PC-3 (cell line): ENCODE measurements around the gene DDX52. TPM values are rescaled to one million over a fixed set of nuclear protein-coding genes. Genes with fewer than 3 reads are reported as not detected.

Experiments
- ATAC-seq: fragments of 200-7000 bp; cut with Tn5 transposase; 2 replicates; pipeline ENCODE4 v1.9.1; 2020; ENCODE audit warnings: mild to moderate bottlenecking, moderate library complexity
- BruUV-seq: library from RNA; stranded (reverse); fragments of 400-500 nt; replicated peaks from 2 replicates; lab custom pipeline; 2021; lab: Mats Ljungman, UMichigan
- CTCF ChIA-PET: fragments of 300-600 bp; sonication (Branson Sonifier 250); formaldehyde crosslinking; loops from one replicate; lab custom pipeline; 2022; ENCODE audit warnings: antibody characterized with exemption; lab: Charles Lee
- POLR2A ChIA-PET: fragments of 300-600 bp; sonication (Branson Sonifier 250); formaldehyde crosslinking; loops from one replicate; lab custom pipeline; 2022; ENCODE audit warnings: antibody characterized with exemption; ENCODE audit not compliant: unreplicated experiment; lab: Charles Lee
- DNase-seq: peaks from one replicate; pipeline ENCODE4 v3.0.0-alpha.2; 2015
- H2AFZ ChIP-seq: fragments of 300-600 bp; sonication (generic); 2 replicates; pipeline ENCODE4 v1.6.0; 2016; ENCODE audit warnings: antibody characterized with exemption, low read length
- H3F3A ChIP-seq: fragments of 300-600 bp; sonication (generic); one replicate; pipeline ENCODE4 v1.6.0; 2017; ENCODE audit warnings: antibody characterized with exemption, low read length, control low read depth, mild to moderate bottlenecking; ENCODE audit not compliant: unreplicated experiment
- H3K27ac ChIP-seq: fragments of 300-600 bp; sonication (generic); 2 replicates; pipeline ENCODE4 v1.5.1; 2016; ENCODE audit warnings: mild to moderate bottlenecking, low read length
- H3K27me3 ChIP-seq: fragments of 300-600 bp; sonication (generic); 2 replicates; pipeline ENCODE4 v1.6.1; 2016; ENCODE audit warnings: low read length, mixed read lengths
- H3K36me3 ChIP-seq: fragments of 300-600 bp; sonication (generic); 2 replicates; pipeline ENCODE4 v1.6.1; 2016; ENCODE audit warnings: low read depth, mixed run types, low read length, mixed read lengths
- H3K4me1 ChIP-seq: fragments of 300-600 bp; sonication (generic); 2 replicates; pipeline ENCODE4 v1.5.1; 2016; ENCODE audit warnings: low read length; ENCODE audit not compliant: insufficient read depth
- H3K4me2 ChIP-seq: fragments of 300-600 bp; sonication (generic); 2 replicates; pipeline ENCODE4 v1.6.0; 2016; ENCODE audit warnings: low read length
- H3K4me3 ChIP-seq: fragments of 300-600 bp; sonication (generic); 2 replicates; pipeline ENCODE4 v1.5.1; 2016; ENCODE audit warnings: mild to moderate bottlenecking, low read length, mixed read lengths
- H3K79me2 ChIP-seq: fragments of 300-600 bp; sonication (generic); 2 replicates; pipeline ENCODE4 v1.6.1; 2017; ENCODE audit warnings: low read length, mixed read lengths
- H3K9ac ChIP-seq: fragments of 300-600 bp; sonication (generic); 2 replicates; pipeline ENCODE4 v1.6.0; 2016; ENCODE audit warnings: mild to moderate bottlenecking, low read length
- H3K9me2 ChIP-seq: fragments of 300-600 bp; sonication (generic); replicated peaks from 2 replicates; pipeline ENCODE4 v1.6.1; 2016; ENCODE audit warnings: mixed run types, low read length, mixed read lengths
- H3K9me3 ChIP-seq: fragments of 300-600 bp; sonication (generic); 2 replicates; pipeline ENCODE4 v1.6.1; 2016; ENCODE audit warnings: low read length, mixed read lengths
- H4K20me1 ChIP-seq: fragments of 300-600 bp; sonication (generic); 2 replicates; pipeline ENCODE4 v1.6.1; 2016; ENCODE audit warnings: low read length, mixed read lengths
- CTCF ChIP-seq: fragments of 300-600 bp; sonication (generic); conservative IDR thresholded peaks from 2 replicates; pipeline ENCODE4 v1.5.1; 2017; ENCODE audit warnings: antibody characterized with exemption, low read depth, mild to moderate bottlenecking, low read length
- EZH2 ChIP-seq: fragments of 300-600 bp; sonication (generic); IDR thresholded peaks from one replicate; pipeline ENCODE4 v1.6.1; 2017; ENCODE audit warnings: antibody characterized with exemption, mild to moderate bottlenecking, low read length; ENCODE audit not compliant: unreplicated experiment
- EZH2phosphoT487 ChIP-seq: fragments of 300-600 bp; sonication (generic); IDR thresholded peaks from 2 replicates; pipeline ENCODE4 v1.6.1; 2018; ENCODE audit warnings: mild to moderate bottlenecking, antibody characterized with exemption, low read length, borderline replicate concordance
- intact Hi-C: fragments of 100-400 bp; cut with micrococcal nuclease; formaldehyde crosslinking; loops from 2 replicates; pipeline ENCODE4 v1.9.0; 2023
- total RNA-seq: library from RNA; depleted of rRNA; stranded (reverse); fragments of >200 nt; gene quantifications from 2 replicates; pipeline ENCODE4 v1.2.3, GENCODE V29; 2014

The DDX52 gene
- total RNA-seq, 1 experiment from 2014 or later, result 12.5 TPM

- TF ChIP-seq EZH2 (no peak), CTCF (no peak), EZH2phosphoT487 (no peak)
- Histone ChIP-seq H3K9me3 (no peaks in the 10 kb centered on the region), H3K27me3 (no peaks in the 10 kb centered on the region), H3K36me3 (no peaks in the 10 kb centered on the region), H3K79me2 (no peaks in the 10 kb centered on the region), H3K9ac (no peak overlapping the region), H4K20me1 (no peaks in the 10 kb centered on the region), H3K4me1 (peaks cover 11% of the 10 kb centered on the region), H3F3A (no peaks in the 10 kb centered on the region), H2AFZ (no peak overlapping the region), H3K4me3 (no peak overlapping the region), H3K4me2 (no peak overlapping the region), H3K27ac (no peak overlapping the region), H3K9me2 (no peaks in the 10 kb centered on the region)
- intact Hi-C loops, result no loop called here
- CTCF ChIA-PET, result no interaction called here
- DNase-seq (no peak), ATAC-seq (no peak)
- POLR2A ChIA-PET, result no interaction called here
- no TSS peak for BruUV-seq
These were observed 23.8 kb upstream of the DDX52 start for GRCh38 chr17:37667039-37667438.

DNA sequence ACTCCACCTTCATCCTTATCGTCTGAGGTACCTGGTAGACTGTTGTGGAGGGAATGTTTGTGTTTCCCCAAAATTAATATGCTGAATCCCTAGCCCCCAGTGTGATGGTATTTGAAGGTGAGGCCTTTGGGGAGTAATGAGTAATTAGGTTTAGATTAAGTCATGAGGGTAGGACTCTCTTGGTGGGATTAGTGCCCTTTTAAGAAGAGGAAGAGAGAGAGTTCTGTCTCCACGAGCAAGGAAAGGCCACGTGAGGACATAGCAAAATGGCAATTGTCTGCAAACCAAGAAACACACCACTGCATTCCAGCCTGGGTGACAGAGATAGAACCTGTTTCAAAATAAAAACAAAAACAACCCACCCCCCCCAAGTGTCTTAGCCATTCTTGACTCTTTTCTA is 21.0 kb upstream of the DDX52 start:
- Histone ChIP-seq H3K36me3 (no peaks in the 10 kb centered on the region), H3K27ac (no peak overlapping the region), H3K4me2 (no peak overlapping the region), H2AFZ (no peak overlapping the region), H3K27me3 (no peaks in the 10 kb centered on the region), H3K4me3 (no peak overlapping the region), H4K20me1 (no peaks in the 10 kb centered on the region), H3F3A (no peaks in the 10 kb centered on the region), H3K9ac (no peak overlapping the region), H3K9me2 (no peaks in the 10 kb centered on the region), H3K4me1 (no peaks in the 10 kb centered on the region), H3K9me3 (no peaks in the 10 kb centered on the region), H3K79me2 (no peaks in the 10 kb centered on the region)
- ATAC-seq (no peak), DNase-seq (no peak)
- no peak for TF ChIP-seq EZH2
- no peak for TF ChIP-seq CTCF
- no peak for TF ChIP-seq EZH2phosphoT487
- CTCF ChIA-PET, result no interaction called here
- POLR2A ChIA-PET, result no interaction called here
- intact Hi-C loops, result no loop called here
- BruUV-seq, result no TSS peak

DNA sequence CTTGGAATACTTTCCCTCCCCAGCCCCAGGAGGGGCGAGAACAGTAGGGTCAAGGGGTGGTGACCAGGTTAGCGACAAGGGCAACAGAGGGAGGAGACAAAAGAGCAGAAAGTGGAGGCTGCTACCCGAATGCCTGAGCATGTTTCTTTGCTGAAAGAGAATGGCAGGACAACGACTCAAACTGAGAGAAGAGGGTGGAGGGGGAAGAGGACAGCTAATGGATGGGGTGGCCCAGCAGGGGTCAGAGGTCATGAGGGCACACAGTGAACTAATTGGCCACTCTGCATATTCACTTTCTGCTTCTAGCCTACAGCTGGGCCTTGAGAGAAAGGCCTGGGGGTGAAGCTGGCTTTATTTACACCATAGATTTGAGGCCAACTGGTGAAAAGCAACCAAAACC is 19.1 kb upstream of the DDX52 start:
- Histone ChIP-seq H3K27me3 (no peaks in the 10 kb centered on the region), H2AFZ (no peak overlapping the region), H3K9me3 (no peaks in the 10 kb centered on the region), H3K36me3 (no peaks in the 10 kb centered on the region), H3K79me2 (no peaks in the 10 kb centered on the region), H3F3A (no peaks in the 10 kb centered on the region), H3K4me2 (no peak overlapping the region), H3K27ac (no peak overlapping the region), H3K9me2 (no peaks in the 10 kb centered on the region), H4K20me1 (no peaks in the 10 kb centered on the region), H3K9ac (no peak overlapping the region), H3K4me3 (no peak overlapping the region), H3K4me1 (no peaks in the 10 kb centered on the region)
- no TSS peak for BruUV-seq
- TF ChIP-seq CTCF, result no peak
- TF ChIP-seq EZH2phosphoT487, result no peak
- POLR2A ChIA-PET, result no interaction called here
- no peak for ATAC-seq
- DNase-seq, result no peak
- intact Hi-C loops, result no loop called here
- CTCF ChIA-PET, result no interaction called here
